HEK293 (cell line): ENCODE results near the gene LNPEP.

ENCODE experiments used
- BCL11A ChIP-seq: fragments of 450-650 bp; formaldehyde crosslinking; IDR thresholded peaks from 2 replicates; pipeline ENCODE4 v1.5.1; 2016; ENCODE audit warnings: low read depth, missing biosample characterization, missing genetic modification characterization
- GFI1B ChIP-seq: fragments of 450-650 bp; formaldehyde crosslinking; IDR thresholded peaks from 2 replicates; pipeline ENCODE4 v1.5.1; 2016; ENCODE audit warnings: missing biosample characterization, missing genetic modification characterization
- GLIS1 ChIP-seq: fragments of 450-650 bp; formaldehyde crosslinking; IDR thresholded peaks from 2 replicates; pipeline ENCODE4 v1.5.1; 2016; ENCODE audit warnings: missing biosample characterization, missing genetic modification characterization
- GLIS2 ChIP-seq: fragments of 450-650 bp; formaldehyde crosslinking; IDR thresholded peaks from 2 replicates; pipeline ENCODE4 v1.5.1; 2016; ENCODE audit warnings: missing biosample characterization, missing genetic modification characterization
- KLF1 ChIP-seq: fragments of 450-650 bp; formaldehyde crosslinking; IDR thresholded peaks from 2 replicates; pipeline ENCODE4 v1.5.1; 2016; ENCODE audit warnings: missing biosample characterization, missing genetic modification characterization
- MZF1 ChIP-seq: fragments of 450-650 bp; formaldehyde crosslinking; IDR thresholded peaks from 2 replicates; pipeline ENCODE4 v1.5.1; 2017; ENCODE audit warnings: missing biosample characterization, missing genetic modification characterization, borderline replicate concordance
- PRDM1 ChIP-seq: fragments of 450-650 bp; formaldehyde crosslinking; IDR thresholded peaks from 2 replicates; pipeline ENCODE4; 2016; ENCODE audit warnings: missing biosample characterization, missing genetic modification characterization
- SP2 ChIP-seq: fragments of 450-650 bp; formaldehyde crosslinking; IDR thresholded peaks from 2 replicates; pipeline ENCODE4 v1.5.1; 2016; ENCODE audit warnings: missing biosample characterization, missing genetic modification characterization
- ZBTB17 ChIP-seq: fragments of 450-650 bp; formaldehyde crosslinking; IDR thresholded peaks from 2 replicates; pipeline ENCODE4 v1.5.1; 2016; ENCODE audit warnings: missing biosample characterization, missing genetic modification characterization
- ZBTB48 ChIP-seq: fragments of 450-650 bp; formaldehyde crosslinking; IDR thresholded peaks from 2 replicates; pipeline ENCODE4 v1.5.1; 2016; ENCODE audit warnings: missing biosample characterization, missing genetic modification characterization
- ZNF132 ChIP-seq: fragments of 450-650 bp; formaldehyde crosslinking; IDR thresholded peaks from 2 replicates; pipeline ENCODE4 v1.5.1; 2017; ENCODE audit warnings: missing biosample characterization, missing genetic modification characterization, borderline replicate concordance
- ZNF146 ChIP-seq: fragments of 450-650 bp; formaldehyde crosslinking; IDR thresholded peaks from 2 replicates; pipeline ENCODE4 v1.5.1; 2016; ENCODE audit warnings: missing biosample characterization, missing genetic modification characterization
- ZNF169 ChIP-seq: fragments of 450-650 bp; formaldehyde crosslinking; IDR thresholded peaks from 2 replicates; pipeline ENCODE4 v1.5.1; 2016; ENCODE audit warnings: missing biosample characterization, missing genetic modification characterization
- ZNF248 ChIP-seq: fragments of 450-650 bp; formaldehyde crosslinking; IDR thresholded peaks from 2 replicates; pipeline ENCODE4 v1.5.1; 2017; ENCODE audit warnings: missing biosample characterization, missing genetic modification characterization
- ZNF341 ChIP-seq: fragments of 450-650 bp; formaldehyde crosslinking; IDR thresholded peaks from 2 replicates; pipeline ENCODE4; 2016; ENCODE audit warnings: low read depth, missing biosample characterization, missing genetic modification characterization
- ZNF366 ChIP-seq: fragments of 450-650 bp; formaldehyde crosslinking; conservative IDR thresholded peaks from 2 replicates; pipeline ENCODE4 v1.5.1; 2016; ENCODE audit warnings: missing biosample characterization, missing genetic modification characterization
- ZNF404 ChIP-seq: fragments of 450-650 bp; formaldehyde crosslinking; IDR thresholded peaks from 2 replicates; pipeline ENCODE4 v1.5.1; 2017; ENCODE audit warnings: missing biosample characterization, missing genetic modification characterization
- ZNF473 ChIP-seq: fragments of 450-650 bp; formaldehyde crosslinking; IDR thresholded peaks from 2 replicates; pipeline ENCODE4 v1.5.1; 2017; ENCODE audit warnings: missing biosample characterization, missing genetic modification characterization
- ZNF48 ChIP-seq: fragments of 450-650 bp; formaldehyde crosslinking; IDR thresholded peaks from 2 replicates; pipeline ENCODE4 v1.5.1; 2016; ENCODE audit warnings: missing biosample characterization, missing genetic modification characterization
- ZNF501 ChIP-seq: fragments of 450-650 bp; formaldehyde crosslinking; IDR thresholded peaks from 2 replicates; pipeline ENCODE4 v1.5.1; 2016; ENCODE audit warnings: missing biosample characterization, missing genetic modification characterization
- ZNF600 ChIP-seq: fragments of 450-650 bp; formaldehyde crosslinking; IDR thresholded peaks from 2 replicates; pipeline ENCODE4 v1.5.1; 2016; ENCODE audit warnings: missing biosample characterization, missing genetic modification characterization
- ZNF629 ChIP-seq: fragments of 450-650 bp; formaldehyde crosslinking; IDR thresholded peaks from 2 replicates; pipeline ENCODE4 v1.5.1; 2017; ENCODE audit warnings: missing biosample characterization, missing genetic modification characterization
- ZNF660 ChIP-seq: fragments of 450-650 bp; IDR thresholded peaks from 2 replicates; pipeline ENCODE4 v1.5.1; 2018; ENCODE audit warnings: missing biosample characterization, mild to moderate bottlenecking, missing genetic modification characterization
- ZSCAN30 ChIP-seq: fragments of 450-650 bp; IDR thresholded peaks from 2 replicates; pipeline ENCODE4 v1.5.1; 2018; ENCODE audit warnings: missing biosample characterization, mild to moderate bottlenecking, missing genetic modification characterization, moderate library complexity
- TF ChIP-seq, protein P1 (sequence below): fragments of 450-650 bp; formaldehyde crosslinking; IDR thresholded peaks from 2 replicates; pipeline ENCODE4 v1.5.1; 2016; ENCODE audit warnings: missing biosample characterization, missing genetic modification characterization, borderline replicate concordance
- TF ChIP-seq, protein P2 (sequence below): fragments of 450-650 bp; formaldehyde crosslinking; IDR thresholded peaks from 2 replicates; pipeline ENCODE4 v1.5.1; 2017; ENCODE audit warnings: missing biosample characterization, mild to moderate bottlenecking, missing genetic modification characterization, moderate library complexity
- TF ChIP-seq, protein P3 (sequence below): fragments of 450-650 bp; formaldehyde crosslinking; IDR thresholded peaks from 2 replicates; pipeline ENCODE4 v1.5.1; 2016; ENCODE audit warnings: missing biosample characterization, missing genetic modification characterization
- TF ChIP-seq, protein P4 (sequence below): fragments of 450-650 bp; formaldehyde crosslinking; IDR thresholded peaks from 2 replicates; pipeline ENCODE4 v1.5.1; 2016; ENCODE audit warnings: missing biosample characterization, missing genetic modification characterization
- TF ChIP-seq, protein P5 (sequence below): fragments of 450-650 bp; formaldehyde crosslinking; IDR thresholded peaks from 2 replicates; pipeline ENCODE4 v1.5.1; 2016; ENCODE audit warnings: missing biosample characterization, missing genetic modification characterization

LNPEP gene

DNA sequence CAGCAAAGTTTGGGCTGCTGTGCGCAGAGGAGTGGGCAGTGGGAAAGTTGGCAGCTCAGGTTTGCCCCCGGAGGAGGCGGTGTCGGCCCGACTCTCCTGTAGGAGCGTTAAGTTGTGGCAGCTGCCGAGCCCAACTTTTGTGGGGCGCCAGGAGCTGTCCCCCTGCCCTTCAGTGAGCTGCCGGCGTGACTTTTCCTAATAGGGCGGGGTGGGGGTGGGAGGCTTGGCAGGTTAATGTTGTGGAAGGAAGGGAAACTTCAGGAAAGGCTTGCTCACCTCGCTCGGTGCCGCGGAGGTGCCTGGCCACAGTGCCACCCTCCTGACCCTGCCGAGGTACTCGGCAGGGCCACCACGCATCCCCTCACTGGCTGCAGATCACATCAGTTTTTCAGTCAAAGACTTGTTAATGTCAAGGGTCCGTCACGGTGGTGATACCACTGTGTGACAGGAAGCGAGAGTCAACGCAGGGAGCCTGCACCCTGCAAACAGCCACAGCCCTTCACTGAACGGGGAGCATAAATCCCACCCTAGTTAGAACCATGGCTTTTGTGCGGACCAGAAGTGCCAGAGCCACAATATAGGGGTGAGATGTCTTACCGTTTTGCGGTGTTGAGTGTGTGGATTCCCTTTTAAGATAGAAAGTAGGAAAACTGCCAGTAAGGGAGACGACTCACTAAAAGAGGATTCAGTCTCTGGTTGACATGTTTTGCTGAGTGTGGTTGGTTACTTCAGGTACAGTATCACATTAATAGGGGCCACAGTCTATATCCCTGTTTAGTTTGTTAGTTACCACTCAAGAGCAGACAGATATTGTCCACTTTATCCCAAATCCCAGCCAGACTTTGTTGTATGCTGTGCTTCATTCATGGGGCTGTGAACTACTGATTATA lies 796 bp downstream of the LNPEP start (continued):
- TF ChIP-seq SP2 (0 out of 2 replicates have a peak, but pooled peaks have one; percentile 4), KLF1 (tag by site-specific recombination) (no peak), MZF1 (peak; percentile 63; the same call in 1 of the 2 replicates), GLIS2 (tag by site-specific recombination) (peak; percentile 64), ZNF473 (tag by site-specific recombination) (no peak), ZNF600 (tag by site-specific recombination) (peak; percentile 84), ZNF48 (no peak), BCL11A (tag by site-specific recombination) (no peak), ZNF169 (tag by site-specific recombination) (no peak), ZBTB48 (tag by site-specific recombination) (peak; percentile 95), ZNF629 (no peak), ZNF341 (tag by site-specific recombination) (no peak), ZBTB17 (tag by site-specific recombination) (peak; percentile 76), ZNF366 (tag by site-specific recombination) (0 out of 2 replicates have a peak, but pooled peaks have one; percentile 12), ZNF404 (no peak), ZNF248 (tag by site-specific recombination) (no peak), ZSCAN30 (tag by site-specific recombination) (no peak), GLIS1 (tag by site-specific recombination) (no peak), ZNF501 (0 out of 2 replicates have a peak, but pooled peaks have one; percentile 36), GFI1B (tag by site-specific recombination) (no peak), PRDM1 (peak; percentile 97), ZNF146 (tag by site-specific recombination) (no peak), ZNF660 (tag by site-specific recombination) (peak; percentile 33; the same call in 1 of the 2 replicates), ZNF132 (tag by site-specific recombination) (no peak)
- TF ChIP-seq, protein P1, sequence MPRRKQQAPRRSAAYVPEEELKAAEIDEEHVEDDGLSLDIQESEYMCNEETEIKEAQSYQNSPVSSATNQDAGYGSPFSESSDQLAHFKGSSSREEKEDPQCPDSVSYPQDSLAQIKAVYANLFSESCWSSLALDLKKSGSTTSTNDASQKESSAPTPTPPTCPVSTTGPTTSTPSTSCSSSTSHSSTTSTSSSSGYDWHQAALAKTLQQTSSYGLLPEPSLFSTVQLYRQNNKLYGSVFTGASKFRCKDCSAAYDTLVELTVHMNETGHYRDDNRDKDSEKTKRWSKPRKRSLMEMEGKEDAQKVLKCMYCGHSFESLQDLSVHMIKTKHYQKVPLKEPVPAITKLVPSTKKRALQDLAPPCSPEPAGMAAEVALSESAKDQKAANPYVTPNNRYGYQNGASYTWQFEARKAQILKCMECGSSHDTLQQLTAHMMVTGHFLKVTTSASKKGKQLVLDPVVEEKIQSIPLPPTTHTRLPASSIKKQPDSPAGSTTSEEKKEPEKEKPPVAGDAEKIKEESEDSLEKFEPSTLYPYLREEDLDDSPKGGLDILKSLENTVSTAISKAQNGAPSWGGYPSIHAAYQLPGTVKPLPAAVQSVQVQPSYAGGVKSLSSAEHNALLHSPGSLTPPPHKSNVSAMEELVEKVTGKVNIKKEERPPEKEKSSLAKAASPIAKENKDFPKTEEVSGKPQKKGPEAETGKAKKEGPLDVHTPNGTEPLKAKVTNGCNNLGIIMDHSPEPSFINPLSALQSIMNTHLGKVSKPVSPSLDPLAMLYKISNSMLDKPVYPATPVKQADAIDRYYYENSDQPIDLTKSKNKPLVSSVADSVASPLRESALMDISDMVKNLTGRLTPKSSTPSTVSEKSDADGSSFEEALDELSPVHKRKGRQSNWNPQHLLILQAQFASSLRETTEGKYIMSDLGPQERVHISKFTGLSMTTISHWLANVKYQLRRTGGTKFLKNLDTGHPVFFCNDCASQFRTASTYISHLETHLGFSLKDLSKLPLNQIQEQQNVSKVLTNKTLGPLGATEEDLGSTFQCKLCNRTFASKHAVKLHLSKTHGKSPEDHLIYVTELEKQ (tag by site-specific recombination), result no peak
- TF ChIP-seq, protein P2, sequence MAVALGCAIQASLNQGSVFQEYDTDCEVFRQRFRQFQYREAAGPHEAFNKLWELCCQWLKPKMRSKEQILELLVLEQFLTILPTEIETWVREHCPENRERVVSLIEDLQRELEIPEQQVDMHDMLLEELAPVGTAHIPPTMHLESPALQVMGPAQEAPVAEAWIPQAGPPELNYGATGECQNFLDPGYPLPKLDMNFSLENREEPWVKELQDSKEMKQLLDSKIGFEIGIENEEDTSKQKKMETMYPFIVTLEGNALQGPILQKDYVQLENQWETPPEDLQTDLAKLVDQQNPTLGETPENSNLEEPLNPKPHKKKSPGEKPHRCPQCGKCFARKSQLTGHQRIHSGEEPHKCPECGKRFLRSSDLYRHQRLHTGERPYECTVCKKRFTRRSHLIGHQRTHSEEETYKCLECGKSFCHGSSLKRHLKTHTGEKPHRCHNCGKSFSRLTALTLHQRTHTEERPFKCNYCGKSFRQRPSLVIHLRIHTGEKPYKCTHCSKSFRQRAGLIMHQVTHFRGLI (tag by site-specific recombination), result peak; percentile 62; the same call in 1 of the 2 replicates
- TF ChIP-seq, protein P3, sequence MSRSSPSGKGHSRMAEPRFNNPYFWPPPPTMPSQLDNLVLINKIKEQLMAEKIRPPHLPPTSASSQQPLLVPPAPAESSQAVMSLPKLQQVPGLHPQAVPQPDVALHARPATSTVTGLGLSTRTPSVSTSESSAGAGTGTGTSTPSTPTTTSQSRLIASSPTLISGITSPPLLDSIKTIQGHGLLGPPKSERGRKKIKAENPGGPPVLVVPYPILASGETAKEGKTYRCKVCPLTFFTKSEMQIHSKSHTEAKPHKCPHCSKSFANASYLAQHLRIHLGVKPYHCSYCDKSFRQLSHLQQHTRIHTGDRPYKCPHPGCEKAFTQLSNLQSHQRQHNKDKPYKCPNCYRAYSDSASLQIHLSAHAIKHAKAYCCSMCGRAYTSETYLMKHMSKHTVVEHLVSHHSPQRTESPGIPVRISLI (tag by site-specific recombination), result no peak
- TF ChIP-seq, protein P4, sequence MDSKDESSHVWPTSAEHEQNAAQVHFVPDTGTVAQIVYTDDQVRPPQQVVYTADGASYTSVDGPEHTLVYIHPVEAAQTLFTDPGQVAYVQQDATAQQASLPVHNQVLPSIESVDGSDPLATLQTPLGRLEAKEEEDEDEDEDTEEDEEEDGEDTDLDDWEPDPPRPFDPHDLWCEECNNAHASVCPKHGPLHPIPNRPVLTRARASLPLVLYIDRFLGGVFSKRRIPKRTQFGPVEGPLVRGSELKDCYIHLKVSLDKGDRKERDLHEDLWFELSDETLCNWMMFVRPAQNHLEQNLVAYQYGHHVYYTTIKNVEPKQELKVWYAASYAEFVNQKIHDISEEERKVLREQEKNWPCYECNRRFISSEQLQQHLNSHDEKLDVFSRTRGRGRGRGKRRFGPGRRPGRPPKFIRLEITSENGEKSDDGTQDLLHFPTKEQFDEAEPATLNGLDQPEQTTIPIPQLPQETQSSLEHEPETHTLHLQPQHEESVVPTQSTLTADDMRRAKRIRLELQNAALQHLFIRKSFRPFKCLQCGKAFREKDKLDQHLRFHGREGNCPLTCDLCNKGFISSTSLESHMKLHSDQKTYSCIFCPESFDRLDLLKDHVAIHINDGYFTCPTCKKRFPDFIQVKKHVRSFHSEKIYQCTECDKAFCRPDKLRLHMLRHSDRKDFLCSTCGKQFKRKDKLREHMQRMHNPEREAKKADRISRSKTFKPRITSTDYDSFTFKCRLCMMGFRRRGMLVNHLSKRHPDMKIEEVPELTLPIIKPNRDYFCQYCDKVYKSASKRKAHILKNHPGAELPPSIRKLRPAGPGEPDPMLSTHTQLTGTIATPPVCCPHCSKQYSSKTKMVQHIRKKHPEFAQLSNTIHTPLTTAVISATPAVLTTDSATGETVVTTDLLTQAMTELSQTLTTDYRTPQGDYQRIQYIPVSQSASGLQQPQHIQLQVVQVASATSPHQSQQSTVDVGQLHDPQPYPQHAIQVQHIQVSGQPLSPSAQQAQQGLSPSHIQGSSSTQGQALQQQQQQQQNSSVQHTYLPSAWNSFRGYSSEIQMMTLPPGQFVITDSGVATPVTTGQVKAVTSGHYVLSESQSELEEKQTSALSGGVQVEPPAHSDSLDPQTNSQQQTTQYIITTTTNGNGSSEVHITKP (tag by site-specific recombination), result peak; percentile 52; the same call in 1 of the 2 replicates
- TF ChIP-seq, protein P5, sequence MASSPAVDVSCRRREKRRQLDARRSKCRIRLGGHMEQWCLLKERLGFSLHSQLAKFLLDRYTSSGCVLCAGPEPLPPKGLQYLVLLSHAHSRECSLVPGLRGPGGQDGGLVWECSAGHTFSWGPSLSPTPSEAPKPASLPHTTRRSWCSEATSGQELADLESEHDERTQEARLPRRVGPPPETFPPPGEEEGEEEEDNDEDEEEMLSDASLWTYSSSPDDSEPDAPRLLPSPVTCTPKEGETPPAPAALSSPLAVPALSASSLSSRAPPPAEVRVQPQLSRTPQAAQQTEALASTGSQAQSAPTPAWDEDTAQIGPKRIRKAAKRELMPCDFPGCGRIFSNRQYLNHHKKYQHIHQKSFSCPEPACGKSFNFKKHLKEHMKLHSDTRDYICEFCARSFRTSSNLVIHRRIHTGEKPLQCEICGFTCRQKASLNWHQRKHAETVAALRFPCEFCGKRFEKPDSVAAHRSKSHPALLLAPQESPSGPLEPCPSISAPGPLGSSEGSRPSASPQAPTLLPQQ (tag by site-specific recombination), result peak; percentile 86
